Measurements from ENCODE around the gene BAMBI.

DNA sequence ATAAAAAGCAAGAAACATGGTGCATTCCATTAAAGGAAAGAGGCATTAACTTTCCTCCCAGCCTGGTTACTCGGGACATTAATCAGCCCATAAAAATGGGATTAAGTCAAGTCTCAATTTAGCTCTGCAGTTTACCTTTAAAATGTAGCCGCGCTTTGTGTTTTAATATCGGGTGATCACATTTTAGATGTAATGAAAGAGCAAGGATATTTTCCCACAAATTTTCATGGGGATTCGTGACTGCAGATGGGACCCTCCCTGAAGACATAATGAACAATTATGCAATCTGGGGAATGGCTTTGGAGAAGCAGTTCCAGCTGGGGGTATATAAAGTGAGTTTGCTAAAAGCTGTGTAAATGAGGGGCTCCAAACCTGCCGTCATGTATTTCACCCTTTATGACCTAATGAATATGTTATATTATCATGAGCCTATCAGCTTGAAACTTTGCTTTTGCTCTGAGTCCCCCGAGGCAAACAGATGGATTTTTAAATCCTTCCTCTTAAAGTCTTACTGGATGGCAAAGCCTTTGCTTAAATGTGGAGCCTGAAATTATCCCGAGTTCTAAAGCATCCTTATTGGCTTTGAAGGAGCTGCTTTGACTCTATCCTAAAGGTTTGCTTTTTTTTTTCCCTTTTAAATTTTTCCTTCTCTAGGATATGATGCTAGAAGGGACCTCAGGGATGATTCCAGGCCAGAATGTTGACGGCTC, 31.8 kb downstream of the BAMBI start:
- TF ChIP-seq POLR2A (IDR thresholded peaks at IDR 0.05) (no peak), CTCF (IDR thresholded peaks at IDR 0.05) (no peak)
